IPS-18c (cell line): ENCODE results near the gene PTPRS.
A peak's percentile ranks its signal among the peaks of the same experiment; 100 is the strongest.
"Not testable (repeated sequence)": the region's sequence is repeated elsewhere in the genome, so short reads cannot be mapped to it uniquely, and the experiment has no call there.

ENCODE experiments used
- H3K4me3 ChIP-seq: 2 replicates; pipeline ENCODE4 v1.7.0; 2013; ENCODE audit warnings: low read depth, mild to moderate bottlenecking, low read length, moderate library complexity; ENCODE audit not compliant: insufficient read depth
- H3K9me3 ChIP-seq: one replicate; pipeline ENCODE4 v1.6.1; 2013; ENCODE audit warnings: mild to moderate bottlenecking, low read length, moderate library complexity; ENCODE audit not compliant: control insufficient read depth, insufficient read depth

Gene PTPRS

GRCh38 chr19:5340637-5341447 lies at the start of gene PTPRS:
Gene PTPRS, minus strand, starts transcription at chr19:5340812. Its CDS starts 54,672 bp downstream, at chr19:5286140.
- Histone ChIP-seq H3K4me3 (peak within 1 kb of the TSS; percentile 83), H3K9me3 (peaks cover 2% of the 10 kb centered on the region)

GRCh38 chr19:5389353-5389752 lies 48.7 kb upstream of the PTPRS start:
- Histone ChIP-seq H3K4me3 (no peak overlapping the region), H3K9me3 (peaks cover 3% of the 10 kb centered on the region)

GRCh38 chr19:5387472-5387871 lies 46.9 kb upstream of the PTPRS start:
- H3K4me3 ChIP-seq = no peak overlapping the region
- peaks cover 7% of the 10 kb centered on the region for H3K9me3 ChIP-seq

- Histone ChIP-seq H3K9me3 (peaks cover 7% of the 10 kb centered on the region), H3K4me3 (no peak overlapping the region)
Observed at GRCh38 chr19:5386841-5387240, 46.2 kb upstream of the PTPRS start.

- not testable (repeated sequence) for H3K4me3 ChIP-seq, H3K9me3 ChIP-seq
Observed at GRCh38 chr19:5381197-5381596, 40.6 kb upstream of the PTPRS start.

- Histone ChIP-seq H3K9me3 (peaks cover 6% of the 10 kb centered on the region), H3K4me3 (no peak overlapping the region)
Observed at GRCh38 chr19:5380215-5380919, 39.8 kb upstream of the PTPRS start.

GRCh38 chr19:5376928-5377327 lies 36.3 kb upstream of the PTPRS start:
- Histone ChIP-seq H3K4me3 (no peak overlapping the region), H3K9me3 (peaks cover 2% of the 10 kb centered on the region)

- no peak overlapping the region for H3K4me3 ChIP-seq
- no peaks in the 10 kb centered on the region for H3K9me3 ChIP-seq
Observed at GRCh38 chr19:5372572-5373200, 32.1 kb upstream of the PTPRS start.

- Histone ChIP-seq H3K9me3 (no peaks in the 10 kb centered on the region), H3K4me3 (no peak overlapping the region)
Observed at GRCh38 chr19:5369962-5370367, 29.4 kb upstream of the PTPRS start.

GRCh38 chr19:5369304-5369703 lies 28.7 kb upstream of the PTPRS start:
- Histone ChIP-seq H3K4me3 (no peak overlapping the region), H3K9me3 (no peaks in the 10 kb centered on the region)

GRCh38 chr19:5367530-5368133 lies 27.0 kb upstream of the PTPRS start:
- Histone ChIP-seq H3K4me3 (no peak overlapping the region), H3K9me3 (no peaks in the 10 kb centered on the region)

GRCh38 chr19:5365905-5366304 lies 25.3 kb upstream of the PTPRS start:
- no peaks in the 10 kb centered on the region for H3K9me3 ChIP-seq
- no peak overlapping the region for H3K4me3 ChIP-seq

GRCh38 chr19:5364674-5365073 lies 24.1 kb upstream of the PTPRS start:
- Histone ChIP-seq H3K9me3 (no peaks in the 10 kb centered on the region), H3K4me3 (no peak overlapping the region)

GRCh38 chr19:5361839-5362238 lies 21.2 kb upstream of the PTPRS start:
- H3K9me3 ChIP-seq, H3K4me3 ChIP-seq: not testable (repeated sequence)

- H3K4me3 ChIP-seq = no peak overlapping the region
- no peaks in the 10 kb centered on the region for H3K9me3 ChIP-seq
Observed at GRCh38 chr19:5361407-5361806, 20.8 kb upstream of the PTPRS start.

GRCh38 chr19:5360003-5360780 lies 19.6 kb upstream of the PTPRS start:
- Histone ChIP-seq H3K4me3 (no peak overlapping the region), H3K9me3 (no peaks in the 10 kb centered on the region)

GRCh38 chr19:5358173-5358800 lies 17.7 kb upstream of the PTPRS start:
- Histone ChIP-seq H3K9me3 (no peaks in the 10 kb centered on the region), H3K4me3 (no peak overlapping the region)
